GM21423 (cell line): ENCODE results near the gene SP1.
"Not testable (repeated sequence)": the region's sequence is repeated elsewhere in the genome, so short reads cannot be mapped to it uniquely, and the experiment has no call there.

Source experiments
- ATAC-seq: cut with Tn5 transposase; IDR thresholded peaks from one replicate; pipeline ENCODE4 v1.9.1; 2021; ENCODE audit warnings: mild to moderate bottlenecking, moderate library complexity; ENCODE audit not compliant: unreplicated experiment

Gene SP1

GRCh38 chr12:53444593-53445325, 64.8 kb downstream of the SP1 start:
- ATAC-seq = not testable (repeated sequence)

- no peak for ATAC-seq
Observed at GRCh38 chr12:53450936-53451335, 71.0 kb downstream of the SP1 start.

GRCh38 chr12:53451661-53452158, 71.7 kb downstream of the SP1 start, which contains the start of gene PCBP2:
PCBP2 (plus strand) TSS chr12:53452102; CDS start chr12:53454801, 2,699 bp downstream.
- peak; percentile 98 for ATAC-seq

- ATAC-seq = no peak
Observed at GRCh38 chr12:53452159-53453077, 72.4 kb downstream of the SP1 start.

- ATAC-seq = no peak
Observed at GRCh38 chr12:53453953-53454640, 74.1 kb downstream of the SP1 start.

- ATAC-seq = no peak
Observed at GRCh38 chr12:53454707-53455106, 74.7 kb downstream of the SP1 start.

- no peak for ATAC-seq
Observed at GRCh38 chr12:53456654-53457366, 76.8 kb downstream of the SP1 start.

GRCh38 chr12:53459097-53459496, 79.1 kb downstream of the SP1 start:
- ATAC-seq = no peak

GRCh38 chr12:53461059-53461458, 81.1 kb downstream of the SP1 start:
- ATAC-seq = no peak

GRCh38 chr12:53461591-53461990, 81.6 kb downstream of the SP1 start:
- ATAC-seq = no peak

GRCh38 chr12:53462935-53463334, 83.0 kb downstream of the SP1 start:
- ATAC-seq = no peak

GRCh38 chr12:53463802-53464560, 84.0 kb downstream of the SP1 start:
- ATAC-seq = no peak

- ATAC-seq = no peak
Observed at GRCh38 chr12:53464685-53465418, 84.9 kb downstream of the SP1 start.

GRCh38 chr12:53465679-53466078, 85.7 kb downstream of the SP1 start:
- ATAC-seq = no peak
